ENCODE data around the gene PARD3. TPM values are rescaled to one million over a fixed set of nuclear protein-coding genes. Genes with fewer than 3 reads are reported as not detected.

PARD3 gene
- total and polyA plus RNA-seq, 2 donors (not counting 3 experiments of a cell fraction or from before 2014, with no cell fraction given): 7.3 to 24.1 TPM

DNA sequence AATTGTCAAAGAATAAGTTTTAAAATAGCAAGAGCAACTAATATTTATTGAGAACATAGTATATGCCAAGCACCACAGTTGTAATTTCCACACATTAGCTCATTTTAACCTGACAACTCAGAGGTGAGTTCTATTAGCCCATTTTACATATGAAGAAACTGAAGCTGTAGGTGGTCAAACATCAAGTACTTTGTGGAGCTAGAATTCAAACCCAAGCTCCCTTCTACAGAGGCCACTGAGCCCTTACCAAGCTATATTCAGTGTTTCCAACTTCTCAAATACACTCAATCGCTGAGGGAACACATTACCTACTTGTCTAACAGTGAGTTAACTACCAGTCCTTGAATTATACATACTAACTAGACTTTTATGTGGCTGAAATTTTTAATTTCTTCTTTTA, 236.6 kb downstream of the PARD3 start:
- Histone ChIP-seq H3K4me2 (ENCODE audit: insufficient read depth, low read length) (no peak overlapping the region), H3K9me3 (replicated peaks; ENCODE audit: control insufficient read depth, insufficient read depth, low read length) (no peaks in the 10 kb centered on the region), H2AFZ (ENCODE audit: low read depth, low read length) (no peak overlapping the region), H3K27ac (ENCODE audit: insufficient read depth, low read depth, low read length) (no peak overlapping the region), H3K79me2 (ENCODE audit: control insufficient read depth, insufficient read depth, low read length) (no peaks in the 10 kb centered on the region), H3K4me1 (ENCODE audit: control insufficient read depth, extremely low read depth, insufficient read depth, low read length) (peaks cover 25% of the 10 kb centered on the region), H3K4me3 (replicated peaks in 1 of 3; ENCODE audit: insufficient read depth in 1 of 3, low read depth in 1 of 3, low read length in 3 of 3) (no peak overlapping the region), H3K27me3 (ENCODE audit: control insufficient read depth in 2 of 2, insufficient read depth in 2 of 2, low read length in 2 of 2) (no peaks in the 10 kb centered on the region), H3K9ac (replicated peaks; ENCODE audit: extremely low read depth, insufficient read depth, low read length) (no peak overlapping the region), H4K20me1 (replicated peaks; ENCODE audit: control insufficient read depth, extremely low read depth, insufficient read depth, low read length) (no peaks in the 10 kb centered on the region), H3K36me3 (ENCODE audit: control insufficient read depth in 2 of 2, extremely low read depth in 1 of 2, insufficient read depth in 2 of 2, low read length in 2 of 2) (no peaks in the 10 kb centered on the region), H3K9me1 (replicated peaks; ENCODE audit: control insufficient read depth, extremely low read depth, insufficient read depth, low read length) (no peaks in the 10 kb centered on the region)
- TF ChIP-seq POLR2AphosphoS5 (IDR thresholded peaks at IDR 0.05; ENCODE audit: insufficient read depth, low read depth, low read length): no peak
- TF ChIP-seq, protein P1, sequence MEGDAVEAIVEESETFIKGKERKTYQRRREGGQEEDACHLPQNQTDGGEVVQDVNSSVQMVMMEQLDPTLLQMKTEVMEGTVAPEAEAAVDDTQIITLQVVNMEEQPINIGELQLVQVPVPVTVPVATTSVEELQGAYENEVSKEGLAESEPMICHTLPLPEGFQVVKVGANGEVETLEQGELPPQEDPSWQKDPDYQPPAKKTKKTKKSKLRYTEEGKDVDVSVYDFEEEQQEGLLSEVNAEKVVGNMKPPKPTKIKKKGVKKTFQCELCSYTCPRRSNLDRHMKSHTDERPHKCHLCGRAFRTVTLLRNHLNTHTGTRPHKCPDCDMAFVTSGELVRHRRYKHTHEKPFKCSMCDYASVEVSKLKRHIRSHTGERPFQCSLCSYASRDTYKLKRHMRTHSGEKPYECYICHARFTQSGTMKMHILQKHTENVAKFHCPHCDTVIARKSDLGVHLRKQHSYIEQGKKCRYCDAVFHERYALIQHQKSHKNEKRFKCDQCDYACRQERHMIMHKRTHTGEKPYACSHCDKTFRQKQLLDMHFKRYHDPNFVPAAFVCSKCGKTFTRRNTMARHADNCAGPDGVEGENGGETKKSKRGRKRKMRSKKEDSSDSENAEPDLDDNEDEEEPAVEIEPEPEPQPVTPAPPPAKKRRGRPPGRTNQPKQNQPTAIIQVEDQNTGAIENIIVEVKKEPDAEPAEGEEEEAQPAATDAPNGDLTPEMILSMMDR (IDR thresholded peaks at IDR 0.05; ENCODE audit: extremely low read depth in 1 of 2, insufficient read depth in 1 of 2, low read depth in 1 of 2, low read length in 2 of 2): no peak
- no peak for TF ChIP-seq JUN (IDR thresholded peaks at IDR 0.05; ENCODE audit: borderline replicate concordance, insufficient read depth, insufficient read length, low read depth)
- TF ChIP-seq, protein P2, sequence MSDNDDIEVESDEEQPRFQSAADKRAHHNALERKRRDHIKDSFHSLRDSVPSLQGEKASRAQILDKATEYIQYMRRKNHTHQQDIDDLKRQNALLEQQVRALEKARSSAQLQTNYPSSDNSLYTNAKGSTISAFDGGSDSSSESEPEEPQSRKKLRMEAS (IDR thresholded peaks at IDR 0.05; ENCODE audit: insufficient read depth, insufficient read length): no peak
- TF ChIP-seq MYC (IDR thresholded peaks at IDR 0.05; ENCODE audit: low read depth, low read length): no peak
- no peak for TF ChIP-seq EZH2 (IDR thresholded peaks at IDR 0.05; ENCODE audit: borderline replicate concordance, low read depth, low read length, severe bottlenecking)
- no peak for TF ChIP-seq GATA2 (IDR thresholded peaks at IDR 0.05; ENCODE audit: insufficient read depth, insufficient read length, low read depth, low read length)
- TF ChIP-seq FOS (IDR thresholded peaks at IDR 0.05; ENCODE audit: borderline replicate concordance, insufficient read depth, low read length): no peak
- TF ChIP-seq POLR2A (IDR thresholded peaks at IDR 0.05; ENCODE audit: low read depth, low read length): no peak
- DNase-seq (ENCODE audit: low read depth, low spot score): no peak
- intact Hi-C loops (cut with micrococcal nuclease) (no loop called here), dilution Hi-C loops (cut with MboI; ENCODE audit: extremely low pct_ligation_motif_present, low sequenced_read_pairs) (no loop called here)
- no peak for FAIRE-seq
- ChIA-PET CTCF (interaction anchor here (1.4 to 2.2 kb wide), 2 partner anchors 34 to 50 kb away, joined by 5 to 7 read pairs; no protein-coding TSS in a partner anchor), POLR2A (no interaction called here)
- no TSS peak for BruUV-seq (replicated peaks)
